Thyroid gland (tissue), 4 donors: ENCODE measurements around the gene TRIAP1. TPM values are rescaled to one million over a fixed set of nuclear protein-coding genes. Genes with fewer than 3 reads are reported as not detected.

Experiments
- DNase-seq, 2 donors: peaks; one replicate each; pipeline ENCODE4 v3.0.0-alpha.2; 2019
- H3K27ac ChIP-seq, 3 donors: fragments of 200-600 bp; sonication (generic); 1 replicate in 2 of 3; 2 replicates in 1 of 3; pipeline ENCODE4 v1.5.1; 2016 to 2019; ENCODE audit warnings: mild to moderate bottlenecking in 1 of 3, moderate library complexity in 1 of 3
- H3K27me3 ChIP-seq: fragments of 200-600 bp; sonication (generic); one replicate; pipeline ENCODE4 v1.5.1; 2019
- H3K36me3 ChIP-seq, 2 donors: fragments of 200-600 bp; sonication (generic); one replicate each; pipeline ENCODE4 v1.5.1; 2016 to 2019
- H3K4me1 ChIP-seq, 2 donors: fragments of 200-600 bp; sonication (generic); one replicate each; pipeline ENCODE4 v1.5.1; 2017 to 2019
- H3K4me3 ChIP-seq, 3 donors: fragments of 200-600 bp; sonication (generic); replicated peaks in 1 of 3; 1 replicate in 2 of 3; 2 replicates in 1 of 3; pipeline ENCODE4 v1.5.1; 2016; ENCODE audit warnings: mild to moderate bottlenecking in 1 of 3
- H3K9me3 ChIP-seq: fragments of 200-600 bp; sonication (generic); one replicate; pipeline ENCODE4 v1.5.1; 2017
- POLR2A ChIP-seq, 2 donors: fragments of 450-650 bp; IDR thresholded peaks; one replicate each; pipeline ENCODE4 v1.6.1; 2017; ENCODE audit warnings: antibody characterized with exemption in 2 of 2, mild to moderate bottlenecking in 2 of 2, moderate library complexity in 1 of 2
- WGBS, 2 donors: methylation state at CpG; one replicate each; pipeline ENCODE4 v1.1.5; 2017; 5-methylcytosine and 5-hydroxymethylcytosine counted together
- intact Hi-C: fragments of 100-400 bp; cut with DNase I; formaldehyde crosslinking; loops from one replicate; pipeline ENCODE4 v1.15.1; 2023
- total RNA-seq, 4 donors: library from RNA; depleted of rRNA; stranded (reverse); fragments of >200 nt; gene quantifications; one replicate each; pipeline ENCODE4 v1.2.3, GENCODE V29; 2016
- TF ChIP-seq, protein P1 (sequence below), 6 experiments: fragments of 200-600 bp in 3 of 6; fragments of 450-650 bp in 3 of 6; sonication (generic) in 3 of 6; IDR thresholded peaks; one replicate each; pipeline ENCODE4 v1.5.1; 2016 to 2019; ENCODE audit warnings: antibody characterized with exemption in 6 of 6, mild to moderate bottlenecking in 2 of 6, inconsistent platforms in 1 of 6, moderate library complexity in 1 of 6

TRIAP1 gene
- total RNA-seq, 4 donors from 2014 or later, result 8.1 to 15.2 (median 12.2) TPM

GRCh38 chr12:120429368-120429767 is 16.8 kb downstream of the TRIAP1 start:
- Histone ChIP-seq H3K27ac (no peak overlapping the region), H3K4me1 (no peaks in the 10 kb centered on the region), H3K9me3 (no peaks in the 10 kb centered on the region), H3K27me3 (no peaks in the 10 kb centered on the region), H3K36me3 (no peaks in the 10 kb centered on the region), H3K4me3 (no peak overlapping the region)
- no peak for DNase-seq
- TF ChIP-seq, protein P1, sequence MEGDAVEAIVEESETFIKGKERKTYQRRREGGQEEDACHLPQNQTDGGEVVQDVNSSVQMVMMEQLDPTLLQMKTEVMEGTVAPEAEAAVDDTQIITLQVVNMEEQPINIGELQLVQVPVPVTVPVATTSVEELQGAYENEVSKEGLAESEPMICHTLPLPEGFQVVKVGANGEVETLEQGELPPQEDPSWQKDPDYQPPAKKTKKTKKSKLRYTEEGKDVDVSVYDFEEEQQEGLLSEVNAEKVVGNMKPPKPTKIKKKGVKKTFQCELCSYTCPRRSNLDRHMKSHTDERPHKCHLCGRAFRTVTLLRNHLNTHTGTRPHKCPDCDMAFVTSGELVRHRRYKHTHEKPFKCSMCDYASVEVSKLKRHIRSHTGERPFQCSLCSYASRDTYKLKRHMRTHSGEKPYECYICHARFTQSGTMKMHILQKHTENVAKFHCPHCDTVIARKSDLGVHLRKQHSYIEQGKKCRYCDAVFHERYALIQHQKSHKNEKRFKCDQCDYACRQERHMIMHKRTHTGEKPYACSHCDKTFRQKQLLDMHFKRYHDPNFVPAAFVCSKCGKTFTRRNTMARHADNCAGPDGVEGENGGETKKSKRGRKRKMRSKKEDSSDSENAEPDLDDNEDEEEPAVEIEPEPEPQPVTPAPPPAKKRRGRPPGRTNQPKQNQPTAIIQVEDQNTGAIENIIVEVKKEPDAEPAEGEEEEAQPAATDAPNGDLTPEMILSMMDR (IDR thresholded peaks at IDR 0.05), result no peak
- no peak for TF ChIP-seq POLR2A (IDR thresholded peaks at IDR 0.05)
- 58 to 59% methylated on average over 7 of the region's 7 CpGs for WGBS, 2 donors
- intact Hi-C loops, result no loop called here

DNA sequence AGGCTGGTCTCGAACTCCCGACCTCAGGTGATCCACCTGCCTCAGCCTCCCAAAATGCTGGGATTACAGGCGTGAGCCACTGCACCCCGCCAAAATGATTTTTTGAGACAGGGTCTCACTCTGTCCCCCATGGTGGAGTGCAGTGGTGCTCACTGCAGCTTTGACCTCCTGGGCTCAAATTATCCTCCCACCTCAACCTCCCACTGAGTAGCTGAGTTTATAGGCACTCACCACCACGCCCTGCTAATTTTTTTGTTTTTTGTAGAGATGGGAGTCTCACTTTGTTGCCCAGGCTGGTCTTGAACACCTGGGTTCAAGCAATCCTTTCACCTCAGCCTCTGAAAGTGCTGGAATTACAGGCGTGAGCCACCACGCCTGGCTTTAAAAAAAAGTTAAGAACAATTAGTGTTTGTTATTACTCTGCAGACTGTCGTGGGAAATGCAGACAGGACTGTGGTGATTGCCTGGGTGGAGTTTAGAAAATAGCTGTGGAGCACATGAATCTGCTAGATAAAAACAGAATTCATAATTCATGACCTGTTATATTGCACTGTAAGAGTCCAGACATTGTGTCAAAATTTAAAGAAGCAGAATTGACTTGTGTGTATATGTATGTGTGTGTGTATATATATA is 17.5 kb downstream of the TRIAP1 start:
- Histone ChIP-seq H3K27ac (no peak overlapping the region), H3K4me3 (no peak overlapping the region), H3K36me3 (no peaks in the 10 kb centered on the region), H3K4me1 (no peaks in the 10 kb centered on the region), H3K27me3 (no peaks in the 10 kb centered on the region), H3K9me3 (no peaks in the 10 kb centered on the region)
- TF ChIP-seq POLR2A (IDR thresholded peaks at IDR 0.05), result no peak
- TF ChIP-seq, protein P1 (IDR thresholded peaks at IDR 0.05), result no peak
- 61 to 72% methylated on average over 8 of the region's 8 CpGs for WGBS, 2 donors
- no peak for DNase-seq
- intact Hi-C loops, result no loop called here

DNA sequence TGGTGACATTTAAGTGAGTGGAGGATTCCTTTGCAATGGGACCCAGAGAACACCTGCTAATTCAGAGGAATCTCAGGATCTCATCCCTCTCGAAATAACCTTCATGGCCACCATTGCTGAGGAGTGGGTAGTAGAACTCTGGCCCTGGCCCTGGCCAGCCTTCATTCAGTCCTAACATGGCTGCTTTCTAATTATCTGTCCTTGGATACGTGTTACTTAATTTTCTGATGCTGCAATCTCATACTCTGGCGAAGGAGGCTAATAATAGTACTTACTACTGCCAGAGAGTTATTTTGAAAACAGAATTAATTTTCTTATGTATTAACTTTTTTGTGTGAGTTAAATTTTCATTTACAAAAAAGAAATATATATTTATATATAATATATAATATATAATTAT is 20.4 kb downstream of the TRIAP1 start:
- intact Hi-C loops, result no loop called here
- Histone ChIP-seq H3K27ac (no peak overlapping the region), H3K4me3 (no peak overlapping the region), H3K9me3 (no peaks in the 10 kb centered on the region), H3K36me3 (no peaks in the 10 kb centered on the region), H3K27me3 (no peaks in the 10 kb centered on the region), H3K4me1 (no peaks in the 10 kb centered on the region)
- DNase-seq, result no peak
- TF ChIP-seq, protein P1 (IDR thresholded peaks at IDR 0.05), result no peak
- no peak for TF ChIP-seq POLR2A (IDR thresholded peaks at IDR 0.05)
- WGBS, 2 donors, result 80 to 86% methylated on average over 3 of the region's 3 CpGs

GRCh38 chr12:120422892-120423456 is 23.2 kb downstream of the TRIAP1 start:
- DNase-seq, result no peak
- Histone ChIP-seq H3K9me3 (no peaks in the 10 kb centered on the region), H3K4me3 (no peak overlapping the region), H3K27ac (no peak overlapping the region), H3K4me1 (no peaks in the 10 kb centered on the region), H3K36me3 (no peaks in the 10 kb centered on the region), H3K27me3 (no peaks in the 10 kb centered on the region)
- TF ChIP-seq, protein P1 (IDR thresholded peaks at IDR 0.05), result no peak
- TF ChIP-seq POLR2A (IDR thresholded peaks at IDR 0.05), result no peak
- 68 to 79% methylated on average over 7 of the region's 7 CpGs for WGBS, 2 donors
- intact Hi-C loops, result no loop called here

- H3K36me3 ChIP-seq, result no peaks in the 10 kb centered on the region
- no peak for DNase-seq
- no peak overlapping the region for H3K4me3 ChIP-seq
- H3K9me3 ChIP-seq, result no peaks in the 10 kb centered on the region
- no peak overlapping the region for H3K27ac ChIP-seq
- WGBS, 2 donors, result 81 to 92% methylated on average over 4 of the region's 4 CpGs
- TF ChIP-seq, protein P1 (IDR thresholded peaks at IDR 0.05), result no peak
- TF ChIP-seq POLR2A (IDR thresholded peaks at IDR 0.05), result no peak
- intact Hi-C loops, result no loop called here
- H3K27me3 ChIP-seq, result no peaks in the 10 kb centered on the region
- no peaks in the 10 kb centered on the region for H3K4me1 ChIP-seq
Measured at GRCh38 chr12:120421701-120422100, 24.5 kb downstream of the TRIAP1 start.
